Stimulated activated effector memory CD8-positive, alpha-beta T cell treated with anti-CD3 and anti-CD28 coated beads, Interleukin-12 subunit alpha, Interleukin-12 subunit beta, amount 100 ng/mL, for 72 hours (primary cell): ENCODE results near the gene LDHB.
A peak's percentile ranks its signal among the peaks of the same experiment; 100 is the strongest.

ENCODE experiments used
- ATAC-seq: fragments of 150-1000 bp; cut with Tn5 transposase; 2 replicates; pipeline ENCODE4 v1.10.0; 2021
- DNase-seq, 2 donors: peaks; one replicate each; pipeline ENCODE4 v3.0.0; 2021 to 2022; ENCODE audit warnings: low spot score in 2 of 2
- H3K27ac Mint-ChIP-seq: one replicate; pipeline ENCODE4 v1.8.0; 2022; ENCODE audit warnings: mild to moderate bottlenecking, mixed read lengths
- H3K36me3 Mint-ChIP-seq: one replicate; pipeline ENCODE4 v1.8.0; 2022; ENCODE audit warnings: mild to moderate bottlenecking, mixed read lengths
- H3K4me1 Mint-ChIP-seq: one replicate; pipeline ENCODE4 v1.8.0; 2022; ENCODE audit warnings: mixed read lengths
- H3K4me3 Mint-ChIP-seq: one replicate; pipeline ENCODE4 v1.8.0; 2022; ENCODE audit warnings: mild to moderate bottlenecking, mixed read lengths
- H3K9me3 Mint-ChIP-seq: one replicate; pipeline ENCODE4 v1.8.0; 2022; ENCODE audit warnings: mixed read lengths

The LDHB gene

GRCh38 chr12:21657326-21658077, at the start of gene LDHB:
Gene LDHB (minus strand): TSS chr12:21657842. CDS start chr12:21654671, 3,171 bp downstream.
- Mint-ChIP-seq H3K4me3 (peak within 1 kb of the TSS; percentile 93), H3K27ac (peak within 1 kb of the TSS; percentile 96), H3K36me3 (peaks cover 58% of the 10 kb centered on the region), H3K4me1 (peaks cover 28% of the 10 kb centered on the region), H3K9me3 (no peaks in the 10 kb centered on the region)
- ATAC-seq (peak; percentile 98), DNase-seq (peak; percentile 75 to 95)

GRCh38 chr12:21704847-21705246, 47.2 kb upstream of the LDHB start:
- H3K4me3 Mint-ChIP-seq, result no peak overlapping the region
- H3K36me3 Mint-ChIP-seq, result no peaks in the 10 kb centered on the region
- no peaks in the 10 kb centered on the region for H3K9me3 Mint-ChIP-seq
- DNase-seq (no peak), ATAC-seq (no peak)
- no peaks in the 10 kb centered on the region for H3K4me1 Mint-ChIP-seq
- no peak overlapping the region for H3K27ac Mint-ChIP-seq

- ATAC-seq (no peak), DNase-seq (no peak)
- Mint-ChIP-seq H3K4me1 (no peaks in the 10 kb centered on the region), H3K9me3 (no peaks in the 10 kb centered on the region), H3K4me3 (no peak overlapping the region), H3K27ac (no peak overlapping the region), H3K36me3 (no peaks in the 10 kb centered on the region)
Measured at GRCh38 chr12:21699851-21700250, 42.2 kb upstream of the LDHB start.

- no peak overlapping the region for H3K27ac Mint-ChIP-seq
- no peak overlapping the region for H3K4me3 Mint-ChIP-seq
- no peaks in the 10 kb centered on the region for H3K36me3 Mint-ChIP-seq
- H3K9me3 Mint-ChIP-seq, result no peaks in the 10 kb centered on the region
- DNase-seq (no peak), ATAC-seq (no peak)
- H3K4me1 Mint-ChIP-seq, result no peaks in the 10 kb centered on the region
Measured at GRCh38 chr12:21697904-21698630, 40.4 kb upstream of the LDHB start.

GRCh38 chr12:21696625-21697024, 39.0 kb upstream of the LDHB start:
- no peak overlapping the region for H3K4me3 Mint-ChIP-seq
- H3K36me3 Mint-ChIP-seq, result no peaks in the 10 kb centered on the region
- no peak for ATAC-seq
- no peaks in the 10 kb centered on the region for H3K4me1 Mint-ChIP-seq
- H3K9me3 Mint-ChIP-seq, result no peaks in the 10 kb centered on the region
- H3K27ac Mint-ChIP-seq, result no peak overlapping the region
- no peak for DNase-seq

GRCh38 chr12:21695986-21696385, 38.3 kb upstream of the LDHB start:
- no peaks in the 10 kb centered on the region for H3K9me3 Mint-ChIP-seq
- ATAC-seq (no peak), DNase-seq (no peak)
- no peak overlapping the region for H3K27ac Mint-ChIP-seq
- no peak overlapping the region for H3K4me3 Mint-ChIP-seq
- no peaks in the 10 kb centered on the region for H3K36me3 Mint-ChIP-seq
- peaks cover 6% of the 10 kb centered on the region for H3K4me1 Mint-ChIP-seq

GRCh38 chr12:21694660-21695059, 37.0 kb upstream of the LDHB start:
- ATAC-seq, result no peak
- no peak overlapping the region for H3K4me3 Mint-ChIP-seq

GRCh38 chr12:21691515-21691914, 33.9 kb upstream of the LDHB start:
- Mint-ChIP-seq H3K4me3 (no peak overlapping the region), H3K36me3 (no peaks in the 10 kb centered on the region), H3K9me3 (peaks cover 8% of the 10 kb centered on the region), H3K27ac (no peak overlapping the region), H3K4me1 (peaks cover 16% of the 10 kb centered on the region)
- DNase-seq (no peak), ATAC-seq (peak; percentile 49)

More at GRCh38 chr12:21694660-21695059, 37.0 kb upstream of the LDHB start:
- no peaks in the 10 kb centered on the region for H3K9me3 Mint-ChIP-seq
- no peak for DNase-seq
- H3K27ac Mint-ChIP-seq, result no peak overlapping the region
- H3K4me1 Mint-ChIP-seq, result peaks cover 16% of the 10 kb centered on the region
- no peaks in the 10 kb centered on the region for H3K36me3 Mint-ChIP-seq

GRCh38 chr12:21690704-21691368, 33.2 kb upstream of the LDHB start:
- no peak overlapping the region for H3K4me3 Mint-ChIP-seq
- ATAC-seq, result no peak
- no peaks in the 10 kb centered on the region for H3K36me3 Mint-ChIP-seq
- peaks cover 8% of the 10 kb centered on the region for H3K9me3 Mint-ChIP-seq
- no peak overlapping the region for H3K27ac Mint-ChIP-seq
- DNase-seq, result no peak
- H3K4me1 Mint-ChIP-seq, result peaks cover 16% of the 10 kb centered on the region

- no peaks in the 10 kb centered on the region for H3K4me1 Mint-ChIP-seq
- H3K9me3 Mint-ChIP-seq, result no peaks in the 10 kb centered on the region
- H3K27ac Mint-ChIP-seq, result no peak overlapping the region
- DNase-seq (no peak), ATAC-seq (no peak)
- H3K36me3 Mint-ChIP-seq, result no peaks in the 10 kb centered on the region
- no peak overlapping the region for H3K4me3 Mint-ChIP-seq
Measured at GRCh38 chr12:21683115-21683514, 25.5 kb upstream of the LDHB start.

- Mint-ChIP-seq H3K9me3 (no peaks in the 10 kb centered on the region), H3K27ac (no peak overlapping the region), H3K36me3 (no peaks in the 10 kb centered on the region), H3K4me1 (peaks cover 10% of the 10 kb centered on the region), H3K4me3 (no peak overlapping the region)
- no peak for DNase-seq
- ATAC-seq, result peak; percentile 69
Measured at GRCh38 chr12:21678959-21679358, 21.3 kb upstream of the LDHB start.

- no peak for DNase-seq
- no peak for ATAC-seq
- Mint-ChIP-seq H3K36me3 (no peaks in the 10 kb centered on the region), H3K4me1 (peaks cover 10% of the 10 kb centered on the region), H3K27ac (peak overlapping the region; percentile 36), H3K4me3 (no peak overlapping the region), H3K9me3 (no peaks in the 10 kb centered on the region)
Measured at GRCh38 chr12:21677622-21678277, 20.1 kb upstream of the LDHB start.

GRCh38 chr12:21677204-21677603, 19.6 kb upstream of the LDHB start:
- H3K4me3 Mint-ChIP-seq, result no peak overlapping the region

GRCh38 chr12:21676776-21677175, 19.1 kb upstream of the LDHB start:
- DNase-seq (no peak), ATAC-seq (no peak)
- Mint-ChIP-seq H3K4me1 (peaks cover 10% of the 10 kb centered on the region), H3K4me3 (no peak overlapping the region), H3K36me3 (no peaks in the 10 kb centered on the region), H3K9me3 (no peaks in the 10 kb centered on the region), H3K27ac (no peak overlapping the region)

More at GRCh38 chr12:21677204-21677603, 19.6 kb upstream of the LDHB start:
- Mint-ChIP-seq H3K4me1 (peaks cover 10% of the 10 kb centered on the region), H3K9me3 (no peaks in the 10 kb centered on the region), H3K27ac (peak overlapping the region; percentile 36), H3K36me3 (no peaks in the 10 kb centered on the region)
- no peak for DNase-seq
- ATAC-seq, result no peak

- no peak overlapping the region for H3K27ac Mint-ChIP-seq
- ATAC-seq (no peak), DNase-seq (no peak)
- H3K36me3 Mint-ChIP-seq, result no peaks in the 10 kb centered on the region
- no peaks in the 10 kb centered on the region for H3K9me3 Mint-ChIP-seq
- H3K4me3 Mint-ChIP-seq, result no peak overlapping the region
- H3K4me1 Mint-ChIP-seq, result peaks cover 10% of the 10 kb centered on the region
Measured at GRCh38 chr12:21675641-21676040, 18.0 kb upstream of the LDHB start.
